HG03045 (cell line): ENCODE data around the gene SLC12A5.
"Not testable (repeated sequence)": the region's sequence is repeated elsewhere in the genome, so short reads cannot be mapped to it uniquely, and the experiment has no call there.

Experiments
- ATAC-seq: cut with Tn5 transposase; IDR thresholded peaks from one replicate; pipeline ENCODE4 v1.9.1; 2021; ENCODE audit warnings: mild to moderate bottlenecking, moderate library complexity; ENCODE audit not compliant: unreplicated experiment

The SLC12A5 gene

DNA sequence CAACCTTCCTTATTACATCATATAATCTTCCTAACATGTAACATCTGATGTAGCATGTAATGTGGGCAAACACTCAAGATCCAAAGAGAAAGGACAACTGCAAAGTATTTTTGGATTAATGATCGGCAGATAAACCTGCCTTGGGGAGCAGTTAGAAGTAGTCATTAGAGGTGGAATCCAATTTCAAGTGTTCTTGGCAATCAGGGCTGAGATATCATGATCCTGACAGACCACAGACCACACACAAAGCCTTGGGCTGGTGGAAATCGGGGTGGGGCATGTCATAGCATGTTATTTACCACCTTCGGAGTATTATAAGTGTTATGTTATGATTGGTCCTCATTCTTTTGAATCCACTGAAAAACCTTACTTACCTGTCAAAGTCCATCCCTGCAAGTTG lies 44.4 kb downstream of the SLC12A5 start:
- ATAC-seq = no peak

DNA sequence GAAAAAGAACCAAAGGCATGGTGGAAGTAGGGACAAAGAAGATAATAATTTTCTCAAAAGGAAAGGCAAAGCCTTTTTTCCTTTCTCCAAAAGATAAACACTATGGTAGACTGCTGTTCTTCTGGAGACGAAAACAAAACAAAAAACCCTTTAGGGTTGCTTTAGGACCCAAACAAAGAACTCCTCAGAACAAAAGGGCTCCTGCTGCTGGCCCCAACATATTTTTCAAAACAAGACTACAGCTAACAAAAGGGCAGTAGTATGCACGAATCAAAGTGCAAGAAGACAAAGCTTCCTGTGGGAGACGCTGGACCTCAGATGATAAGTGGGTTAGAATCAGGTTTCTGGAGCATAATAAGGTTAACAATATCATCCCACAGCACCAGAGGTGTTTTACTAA lies 45.0 kb downstream of the SLC12A5 start:
- no peak for ATAC-seq

DNA sequence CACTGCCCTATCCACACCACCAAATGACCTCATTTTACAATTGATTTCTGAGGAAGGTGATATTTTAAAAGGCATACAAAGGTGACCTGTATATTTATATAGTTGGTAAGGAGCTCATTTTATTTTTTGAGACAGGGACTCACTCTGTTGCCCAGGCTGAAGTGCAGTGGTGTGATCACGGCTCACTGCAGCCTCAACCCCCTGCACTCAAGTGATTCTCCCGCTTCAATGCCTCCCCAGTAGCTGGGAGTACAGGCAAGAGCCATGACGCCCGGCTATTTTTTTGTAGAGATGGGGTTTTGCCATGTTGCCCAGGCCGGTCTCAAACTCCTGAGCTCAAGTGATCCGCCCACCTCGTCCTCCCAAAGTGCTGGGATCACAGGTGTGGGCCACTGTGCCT lies 47.8 kb downstream of the SLC12A5 start:
- ATAC-seq = no peak

DNA sequence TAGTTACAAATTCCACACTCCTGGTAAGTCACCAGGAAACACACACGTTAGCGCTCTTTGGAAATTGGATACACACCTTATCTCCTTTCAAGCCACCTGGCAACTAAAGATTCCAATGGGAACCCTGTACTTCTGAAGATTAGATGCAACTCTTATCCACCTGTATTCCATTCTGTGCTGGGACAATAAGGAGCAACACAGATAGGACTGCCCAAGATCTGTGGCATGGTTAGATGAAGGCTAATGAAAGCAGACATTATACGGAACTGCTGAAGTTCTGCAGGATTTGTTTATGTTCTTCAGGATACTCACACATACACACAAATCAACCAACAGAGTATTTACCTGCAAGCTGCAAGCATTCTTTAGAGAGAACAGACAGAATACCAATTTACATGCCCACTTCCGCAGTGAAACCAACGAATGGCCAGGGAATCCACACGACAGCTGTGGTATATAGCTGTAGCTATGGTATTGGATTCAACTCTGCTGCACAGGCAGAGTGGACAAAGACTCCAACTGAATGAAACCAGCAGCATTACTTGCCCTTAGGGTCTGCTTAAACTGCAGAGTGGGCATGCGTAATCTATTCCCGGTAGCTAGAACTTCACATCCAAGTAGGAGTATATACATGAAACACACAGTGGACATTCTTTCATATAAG lies 48.8 kb downstream of the SLC12A5 start:
- ATAC-seq = no peak

DNA sequence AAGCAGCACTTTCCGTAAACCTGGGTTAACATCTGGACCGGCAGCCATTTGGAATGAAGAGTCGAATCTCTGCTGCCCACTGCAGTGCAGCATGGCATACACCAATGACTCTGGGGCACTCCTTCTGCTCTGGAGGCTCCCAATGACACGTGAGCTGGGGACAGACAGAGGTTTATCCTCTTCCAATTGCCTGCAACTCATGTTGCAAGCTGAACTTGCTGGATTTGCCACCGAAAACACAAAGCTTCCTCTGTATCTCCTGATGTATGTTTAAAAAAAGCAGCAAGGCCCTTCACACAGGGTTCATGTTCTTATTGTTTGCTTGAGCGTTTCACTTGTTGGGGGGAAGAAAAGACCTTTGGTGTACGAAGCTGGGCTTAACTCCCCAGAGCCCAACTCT lies 49.9 kb downstream of the SLC12A5 start:
- ATAC-seq = no peak

DNA sequence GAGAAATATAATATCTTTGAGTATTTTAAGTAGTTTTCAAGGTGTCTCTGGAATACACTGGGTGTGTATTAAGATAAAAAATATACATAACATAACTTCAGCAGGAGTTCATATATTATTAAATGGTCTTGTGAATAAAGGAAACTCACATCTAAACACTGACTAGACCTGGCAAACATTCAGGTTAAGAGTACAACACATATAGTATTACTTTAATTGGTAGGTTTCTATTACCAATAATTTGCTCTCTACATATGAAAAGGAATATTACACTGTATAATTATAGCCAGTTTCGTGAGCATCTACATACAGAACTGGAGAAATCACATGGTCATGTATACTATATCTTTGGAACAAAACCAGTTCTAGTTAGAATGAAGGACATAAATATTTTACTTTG lies 52.1 kb downstream of the SLC12A5 start:
- ATAC-seq = no peak

DNA sequence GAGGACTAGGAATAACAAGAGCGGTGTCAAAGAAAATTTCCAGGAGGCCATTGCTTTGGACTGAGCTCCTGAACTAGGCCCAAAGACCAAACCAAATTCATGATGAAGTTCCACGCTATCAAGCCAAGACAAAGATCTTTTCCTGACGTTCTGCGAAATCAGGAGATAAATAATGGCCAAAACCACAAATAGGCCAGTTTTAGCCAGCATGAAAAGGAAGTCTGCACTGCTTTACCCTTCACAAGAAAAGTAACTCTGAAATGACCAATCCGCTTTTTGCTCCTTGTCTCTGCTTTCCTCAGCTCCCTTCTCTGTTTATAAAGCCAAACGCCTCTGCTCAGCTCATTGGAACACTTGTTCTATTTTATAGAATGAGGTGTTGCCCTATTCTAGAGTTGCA lies 54.1 kb downstream of the SLC12A5 start:
- no peak for ATAC-seq

DNA sequence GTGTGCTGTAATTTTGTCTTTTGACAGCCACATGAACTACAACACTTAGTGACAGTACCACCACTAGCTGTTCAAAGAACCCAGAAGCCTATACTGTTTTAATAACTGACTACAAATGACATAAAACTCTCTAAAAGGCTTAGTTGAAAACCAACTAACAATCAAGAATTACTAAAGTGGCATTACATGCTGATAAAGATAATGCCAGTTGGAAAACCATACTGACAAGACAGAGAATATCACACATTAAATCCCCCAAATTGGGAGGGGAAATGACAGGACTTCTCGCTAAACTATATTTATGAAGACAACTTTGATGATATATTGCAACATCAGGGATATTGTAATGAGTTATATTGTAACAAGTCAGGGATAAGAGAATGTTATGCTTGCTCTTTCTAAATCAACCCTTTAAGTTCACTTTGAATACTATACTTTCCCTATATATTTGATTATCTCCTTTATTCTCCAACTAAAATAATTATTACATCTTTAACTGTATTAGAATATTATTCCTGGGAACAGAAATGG lies 54.6 kb downstream of the SLC12A5 start:
- no peak for ATAC-seq

DNA sequence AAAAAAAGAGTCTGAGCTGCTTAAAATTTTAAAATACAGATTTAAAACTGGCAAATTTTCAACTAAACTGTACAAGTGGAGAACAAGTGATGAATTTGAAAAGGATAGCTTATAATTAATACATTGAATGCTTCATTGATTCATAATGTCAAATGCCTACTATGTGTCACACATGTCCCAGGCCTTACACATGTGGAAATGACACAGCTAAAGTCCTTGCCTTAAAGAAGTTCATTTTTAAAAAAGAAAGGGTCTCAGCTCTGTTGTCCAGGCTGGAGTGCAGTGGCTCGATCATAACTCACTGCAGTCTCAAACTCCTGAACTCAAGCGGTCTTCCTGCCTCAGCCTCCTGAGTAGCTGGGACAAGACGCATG lies 55.8 kb downstream of the SLC12A5 start:
- no peak for ATAC-seq

DNA sequence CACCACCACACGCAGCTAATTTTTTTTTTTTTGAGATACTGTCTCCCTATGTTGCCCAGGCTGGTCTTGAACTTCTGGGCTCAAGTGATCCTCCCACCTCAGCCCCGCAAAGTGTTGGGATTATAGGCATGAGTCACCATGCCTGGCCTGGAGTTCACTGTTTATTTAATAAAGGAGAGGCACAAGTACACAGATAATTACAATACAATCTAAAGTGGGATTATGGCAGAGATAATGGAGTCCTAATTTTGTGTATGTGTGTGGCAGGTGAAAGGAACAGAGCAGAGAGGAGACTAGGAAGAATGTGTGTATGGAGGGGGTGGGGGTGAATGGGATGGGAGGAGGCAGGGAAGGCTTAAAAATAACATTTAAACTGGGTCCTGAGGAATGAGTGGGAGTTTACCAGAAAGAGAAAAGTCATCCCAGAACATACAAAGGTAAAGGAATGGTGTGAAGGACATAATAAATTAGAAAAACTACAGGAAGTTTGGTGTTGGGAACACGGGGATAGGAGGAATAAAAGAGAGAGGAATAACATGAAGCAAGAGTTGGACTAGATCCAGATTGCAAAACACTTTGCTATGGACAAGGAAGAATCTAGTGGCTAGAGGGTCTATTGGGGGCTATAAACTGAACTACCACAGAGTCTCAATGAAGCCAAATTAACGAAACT lies 56.3 kb downstream of the SLC12A5 start:
- ATAC-seq = no peak

DNA sequence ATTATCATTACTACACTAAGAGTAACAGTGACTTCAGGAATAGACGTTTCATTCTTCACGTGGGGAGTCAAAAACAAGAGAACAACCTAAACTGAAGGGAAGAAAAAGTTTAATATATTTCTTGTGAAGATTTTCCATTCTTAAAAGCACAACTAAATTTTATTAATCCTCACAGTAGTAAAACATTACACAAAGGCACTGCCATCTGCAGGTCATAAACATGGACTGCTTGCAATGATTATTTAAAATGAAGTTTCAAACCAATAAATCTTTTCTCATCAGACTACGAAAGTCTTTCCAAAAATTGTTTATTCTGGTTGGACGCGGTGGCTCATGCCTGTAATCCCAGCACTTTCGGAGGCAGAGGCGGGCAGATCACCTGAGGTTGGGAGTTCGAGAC lies 58.1 kb downstream of the SLC12A5 start:
- ATAC-seq = no peak

DNA sequence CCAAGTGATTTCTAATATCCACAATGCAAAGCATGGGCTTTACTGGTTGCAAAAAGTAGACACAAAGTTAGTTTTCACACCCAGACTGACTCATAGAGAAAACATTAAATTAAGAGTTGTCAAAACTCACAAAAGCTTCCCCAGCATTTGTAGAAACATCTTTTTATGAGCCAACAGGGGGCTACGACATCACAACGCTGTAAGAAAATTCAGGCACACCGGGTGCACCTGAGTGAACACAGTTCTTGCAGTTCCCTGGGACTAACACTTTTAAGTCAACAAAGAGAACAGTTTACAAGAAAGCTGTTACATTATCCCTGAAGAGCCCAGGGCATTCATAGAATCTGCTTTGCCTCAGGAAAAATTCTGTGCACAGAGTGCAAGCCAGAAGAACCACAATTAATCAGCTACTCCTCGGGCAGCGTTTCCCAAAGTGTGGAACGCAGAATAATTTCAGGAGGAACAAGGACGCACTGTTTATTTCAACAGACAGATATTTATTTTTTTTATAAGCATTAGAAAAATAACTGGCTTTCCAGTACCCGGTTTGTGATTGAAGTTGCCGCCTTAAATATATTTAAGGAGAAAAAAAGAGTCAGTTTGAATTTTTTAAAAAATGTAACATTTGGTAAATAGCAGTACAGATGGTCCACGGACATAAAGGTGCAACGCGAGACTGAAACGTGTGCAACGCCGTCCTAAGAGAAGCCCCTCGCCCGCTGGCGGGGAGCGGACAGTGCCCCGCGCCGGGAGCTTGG lies 59.6 kb downstream of the SLC12A5 start:
- no peak for ATAC-seq

DNA sequence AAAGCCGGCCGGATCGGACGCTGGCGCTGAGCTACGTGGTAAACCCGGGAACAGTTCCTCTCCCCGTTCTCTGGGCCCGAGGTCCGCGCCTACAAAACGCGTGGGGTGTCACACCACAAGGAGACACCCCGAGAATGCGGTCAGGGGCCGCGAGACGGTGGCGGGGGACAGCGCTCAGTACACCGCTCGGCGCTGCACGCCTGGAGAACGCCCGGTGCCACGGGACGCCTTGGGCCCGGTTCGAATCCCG lies 60.1 kb downstream of the SLC12A5 start:
- peak; percentile 19 for ATAC-seq

DNA sequence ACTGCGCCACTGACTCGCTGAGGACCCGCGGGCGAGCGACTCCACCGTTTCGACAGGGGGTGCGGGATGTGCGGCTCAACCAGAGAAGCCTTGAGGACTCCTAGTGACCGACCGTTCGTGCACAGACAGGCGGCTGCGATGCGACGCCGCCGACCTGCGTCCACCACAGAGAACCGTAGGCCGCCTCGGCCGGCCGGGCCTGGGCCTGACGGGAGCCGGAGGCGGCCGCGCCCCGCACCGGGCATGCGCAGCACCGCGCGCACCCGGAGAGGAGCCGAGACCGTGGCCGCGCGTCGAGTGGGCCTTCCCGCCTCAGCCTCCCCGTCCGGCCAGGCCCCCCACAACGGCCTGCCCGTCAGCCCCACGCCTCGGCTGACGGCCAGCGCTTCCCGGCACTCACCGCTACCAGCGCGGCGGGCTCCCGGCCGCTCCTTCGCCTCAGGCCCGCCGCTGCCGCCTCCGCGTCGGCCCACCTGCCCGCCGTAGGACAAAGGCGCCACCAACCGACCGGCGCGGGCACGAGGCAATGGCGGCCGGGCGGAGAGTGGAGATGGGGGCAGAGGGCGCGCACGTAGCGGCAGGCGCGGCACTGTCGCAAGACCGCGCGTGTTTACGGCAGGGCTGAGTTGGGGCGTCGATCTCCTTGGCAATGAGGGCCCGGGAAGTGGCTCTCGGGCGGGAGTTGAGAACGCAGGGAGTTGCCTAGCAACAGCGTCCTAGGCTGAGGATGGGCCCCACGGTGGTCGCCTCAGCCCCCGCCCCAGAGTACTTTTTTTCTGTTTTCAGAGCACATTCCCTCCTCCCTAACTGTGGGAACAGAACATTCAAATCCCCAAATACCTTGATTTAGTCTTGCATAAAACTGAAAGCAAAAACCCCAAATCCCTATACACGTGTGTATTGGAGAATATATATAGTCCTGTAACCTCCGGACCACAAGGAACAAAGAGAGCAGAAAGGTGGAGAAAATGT lies 60.7 kb downstream of the SLC12A5 start, which contains the start of gene NCOA5:
Gene NCOA5, minus strand, starts transcription at position 546 of the 972 bp plus-strand sequence. CDS start 10,538 bp downstream, outside the sequence.
- peak; percentile 87 for ATAC-seq

DNA sequence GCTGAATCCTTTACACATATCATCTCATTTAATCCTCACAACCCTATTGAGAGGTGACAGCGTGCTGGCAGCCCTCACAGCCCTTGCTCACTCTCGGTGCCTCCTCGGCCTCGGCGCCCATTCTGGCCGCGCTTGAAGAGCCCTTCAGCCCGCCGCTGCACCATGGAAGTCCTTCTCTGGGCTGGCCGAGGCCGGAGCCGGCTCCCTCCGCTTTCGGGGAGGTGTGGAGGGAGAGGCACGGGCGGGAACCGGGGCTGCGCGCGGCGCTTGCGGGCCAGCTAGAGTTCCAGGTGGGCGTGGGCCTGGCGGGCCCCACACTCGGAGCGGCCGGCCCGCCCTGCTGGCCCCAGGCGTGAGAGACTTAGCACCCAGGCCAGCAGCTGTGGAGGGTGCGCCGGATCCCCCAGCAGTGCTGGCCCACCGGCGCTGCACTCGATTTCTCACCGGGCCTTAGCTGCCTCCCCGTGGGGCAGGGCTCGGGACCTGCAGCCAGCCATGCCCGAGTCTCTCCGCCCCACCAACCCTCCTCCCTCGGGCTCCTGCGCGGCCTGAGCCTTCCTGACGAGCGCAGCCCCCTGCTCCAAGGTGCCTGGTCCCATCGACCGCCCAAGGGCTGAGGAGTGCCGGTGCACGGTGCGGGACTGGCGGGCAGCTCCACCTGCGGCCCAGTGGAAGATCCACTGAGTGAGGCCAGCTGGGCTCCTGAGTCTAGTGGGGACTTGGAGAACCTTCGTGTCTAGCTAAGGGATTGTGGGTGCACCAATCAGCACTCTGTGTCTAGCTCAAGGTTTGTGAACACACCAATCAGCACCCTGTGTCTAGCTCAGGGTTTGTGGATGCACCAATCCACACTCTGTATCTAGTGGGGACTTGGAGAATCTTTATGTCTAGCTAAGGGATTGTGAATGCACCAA lies 62.9 kb downstream of the SLC12A5 start:
- ATAC-seq = not testable (repeated sequence)

DNA sequence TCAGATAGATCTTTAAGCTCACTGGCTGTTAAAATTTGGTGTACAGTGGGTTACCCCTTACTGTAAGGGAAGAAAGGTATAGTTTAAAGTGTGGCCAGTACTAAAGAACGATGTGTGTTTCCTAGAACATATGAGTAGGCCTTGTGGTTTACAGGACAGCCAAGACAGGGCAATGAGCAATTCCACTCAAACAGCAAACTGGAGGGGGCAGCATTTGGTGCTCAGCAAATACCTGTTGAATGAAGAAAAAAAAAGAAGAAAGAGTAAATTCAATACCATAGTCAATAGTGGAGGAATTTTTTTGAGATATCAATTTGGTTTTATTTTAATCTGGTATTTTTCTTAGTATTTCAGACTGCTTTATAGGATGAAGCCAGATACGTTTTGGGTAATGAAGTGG lies 64.5 kb downstream of the SLC12A5 start:
- no peak for ATAC-seq

DNA sequence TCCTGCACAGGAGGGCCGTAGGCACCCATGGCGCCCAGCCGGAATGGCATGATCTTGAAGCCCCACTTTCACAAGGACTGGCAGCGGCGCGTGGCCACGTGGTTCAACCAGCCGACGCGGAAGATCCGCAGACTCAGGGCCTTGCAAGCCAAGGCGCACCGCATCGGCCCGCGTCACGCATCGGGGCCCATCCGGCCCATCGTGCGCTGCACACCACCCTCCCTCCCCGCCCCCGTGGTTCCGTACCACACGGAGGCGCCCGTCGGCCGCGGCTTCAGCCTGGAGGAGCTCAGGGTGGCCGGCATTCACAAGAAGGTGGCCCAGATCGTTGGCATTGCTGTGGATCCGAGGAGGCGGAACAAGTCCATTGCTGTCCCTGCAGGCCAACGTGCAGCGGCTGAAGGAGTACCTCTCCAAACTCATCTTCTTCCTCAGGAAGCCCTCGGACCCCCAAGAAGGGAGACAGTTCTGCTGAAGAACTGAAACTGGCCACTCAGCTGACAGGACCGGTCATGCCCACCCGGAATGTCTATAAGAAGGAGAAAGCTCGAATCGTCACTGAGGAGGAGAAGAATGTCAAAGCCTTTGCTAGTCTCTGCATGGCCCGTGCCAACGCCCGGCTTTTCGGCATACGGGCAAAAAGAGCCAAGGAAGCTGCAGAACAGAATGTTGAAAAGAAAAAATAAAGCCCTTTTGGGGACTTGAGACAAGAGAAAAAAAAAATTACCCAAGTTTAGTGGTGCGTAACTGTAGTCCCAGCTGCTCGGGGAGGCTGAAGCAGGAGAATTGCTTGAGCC lies 70.7 kb downstream of the SLC12A5 start:
- ATAC-seq = no peak

DNA sequence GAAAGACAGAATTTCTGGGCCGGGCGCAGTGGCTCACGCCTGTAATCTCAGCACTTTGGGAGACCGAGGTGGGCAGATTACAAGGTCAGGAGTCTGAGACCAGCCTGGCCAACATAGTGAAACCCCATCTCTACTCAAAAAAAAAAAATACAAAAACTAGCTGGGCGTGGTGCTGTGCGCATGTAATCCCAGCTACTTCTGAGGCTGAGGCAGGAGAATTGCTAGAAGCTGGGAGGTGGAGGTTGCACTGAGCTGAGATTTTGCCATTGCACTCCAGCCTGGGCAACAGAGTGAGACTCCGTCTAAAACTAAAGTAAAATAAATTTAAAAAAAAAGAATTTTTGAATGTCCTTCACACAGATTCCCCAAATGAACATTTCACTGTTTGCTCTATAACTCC lies 71.4 kb downstream of the SLC12A5 start:
- not testable (repeated sequence) for ATAC-seq

DNA sequence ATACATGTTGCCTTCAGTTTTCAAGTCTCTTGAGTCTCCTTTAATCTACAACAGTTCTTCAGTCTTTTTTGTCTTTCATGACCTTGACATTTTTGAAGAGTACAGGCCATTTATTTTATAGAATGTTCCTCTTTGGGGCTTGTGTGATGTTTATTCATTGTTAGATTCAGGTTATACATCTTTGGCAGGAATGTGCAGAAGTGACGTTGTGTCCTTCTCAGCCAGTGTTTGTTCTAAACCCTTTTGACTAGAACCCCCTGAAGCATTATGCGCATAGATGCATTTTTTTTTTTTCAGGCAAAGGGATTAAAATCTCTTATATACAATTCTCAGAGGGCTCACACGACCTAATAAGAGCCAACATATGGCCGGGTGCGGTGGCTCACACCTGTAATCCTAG lies 72.0 kb downstream of the SLC12A5 start:
- ATAC-seq = no peak
